ENCODE data around the gene TWNK.

The TWNK gene

GRCh38 chr10:100986623-100986951 is 756 bp upstream of the TWNK start:
- H3K27me3 ChIP-seq (ENCODE audit: control insufficient read depth, low read length) = no peaks in the 10 kb centered on the region
- no peak for TF ChIP-seq CTCF (IDR thresholded peaks at IDR 0.05; ENCODE audit: low read depth, low read length, poor library complexity, severe bottlenecking)
- no peak for TF ChIP-seq EZH2phosphoT487 (IDR thresholded peaks at IDR 0.05; ENCODE audit: borderline replicate concordance, low read length)
- peak overlapping the region; percentile 69; the same call in 1 of the 2 replicates for H3K27ac ChIP-seq (ENCODE audit: low read depth, low read length)
- peak overlapping the region; percentile 82 for H3K4me3 ChIP-seq (ENCODE audit: low read length)
- H3F3A ChIP-seq (ENCODE audit: control insufficient read depth, insufficient read depth) = no peaks in the 10 kb centered on the region
- peaks cover 40% of the 10 kb centered on the region for H3K36me3 ChIP-seq (ENCODE audit: control insufficient read depth, low read length)
- H3K4me2 ChIP-seq (ENCODE audit: low read length) = peak overlapping the region; percentile 84
- no peaks in the 10 kb centered on the region for H3K9me3 ChIP-seq (ENCODE audit: control insufficient read depth, insufficient read depth, low read length)
- H4K20me1 ChIP-seq (ENCODE audit: control insufficient read depth, insufficient read depth, low read depth, low read length) = peaks cover 6% of the 10 kb centered on the region; the same call in 1 of the 2 replicates
- no peaks in the 10 kb centered on the region for H3K9me2 ChIP-seq (replicated peaks; ENCODE audit: control insufficient read depth, low read length)
- peaks cover 28% of the 10 kb centered on the region for H3K4me1 ChIP-seq (ENCODE audit: control insufficient read depth, low read length)
- H3K79me2 ChIP-seq (ENCODE audit: control insufficient read depth, low read length) = peaks cover 60% of the 10 kb centered on the region

DNA sequence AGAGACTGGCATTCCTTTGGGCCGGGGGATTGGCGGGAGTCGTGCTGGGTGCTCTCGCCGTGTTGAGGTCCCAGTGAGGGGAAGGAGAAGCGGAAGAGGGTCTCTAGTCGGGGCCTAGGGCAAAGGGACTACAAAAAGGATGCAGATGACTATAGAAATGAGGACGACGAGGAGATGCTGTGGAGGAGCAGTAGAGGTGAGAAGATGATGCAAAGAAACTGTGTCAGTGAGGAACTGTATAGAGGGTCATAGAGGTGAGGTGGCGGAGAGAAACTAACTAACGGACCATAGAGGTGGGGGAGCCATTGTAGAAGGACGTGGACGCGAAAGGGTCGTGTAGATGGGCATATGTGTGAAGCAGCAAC is 324 bp downstream of the TWNK start:
- Histone ChIP-seq H3K4me2 (ENCODE audit: low read length) (peak overlapping the region; percentile 84), H3K9me2 (replicated peaks; ENCODE audit: control insufficient read depth, low read length) (no peaks in the 10 kb centered on the region), H3K4me1 (ENCODE audit: control insufficient read depth, low read length) (peaks cover 28% of the 10 kb centered on the region), H3F3A (ENCODE audit: control insufficient read depth, insufficient read depth) (no peaks in the 10 kb centered on the region), H4K20me1 (ENCODE audit: control insufficient read depth, insufficient read depth, low read depth, low read length) (peaks cover 6% of the 10 kb centered on the region; the same call in 1 of the 2 replicates), H3K4me3 (ENCODE audit: low read length) (peak overlapping the region; percentile 82), H3K27me3 (ENCODE audit: control insufficient read depth, low read length) (no peaks in the 10 kb centered on the region), H3K9me3 (ENCODE audit: control insufficient read depth, insufficient read depth, low read length) (no peaks in the 10 kb centered on the region), H3K79me2 (ENCODE audit: control insufficient read depth, low read length) (peaks cover 60% of the 10 kb centered on the region), H3K27ac (ENCODE audit: low read depth, low read length) (peak overlapping the region; percentile 69), H3K36me3 (ENCODE audit: control insufficient read depth, low read length) (peaks cover 40% of the 10 kb centered on the region)
- TF ChIP-seq CTCF (IDR thresholded peaks at IDR 0.05; ENCODE audit: low read depth, low read length, poor library complexity, severe bottlenecking) = no peak

GRCh38 chr10:100988166-100988565 is 823 bp downstream of the TWNK start:
- peaks cover 6% of the 10 kb centered on the region; the same call in 1 of the 2 replicates for H4K20me1 ChIP-seq (ENCODE audit: control insufficient read depth, insufficient read depth, low read depth, low read length)
- H3K27me3 ChIP-seq (ENCODE audit: control insufficient read depth, low read length) = no peaks in the 10 kb centered on the region
- H3K4me3 ChIP-seq (ENCODE audit: low read length) = peak overlapping the region; percentile 82
- peak overlapping the region; percentile 84 for H3K4me2 ChIP-seq (ENCODE audit: low read length)
- H3K9me3 ChIP-seq (ENCODE audit: control insufficient read depth, insufficient read depth, low read length) = no peaks in the 10 kb centered on the region
- no peak for TF ChIP-seq CTCF (IDR thresholded peaks at IDR 0.05; ENCODE audit: low read depth, low read length, poor library complexity, severe bottlenecking)
- TF ChIP-seq EZH2phosphoT487 (IDR thresholded peaks at IDR 0.05; ENCODE audit: borderline replicate concordance, low read length) = no peak
- H3K79me2 ChIP-seq (ENCODE audit: control insufficient read depth, low read length) = peaks cover 60% of the 10 kb centered on the region
- H3K27ac ChIP-seq (ENCODE audit: low read depth, low read length) = no peak overlapping the region
- no peaks in the 10 kb centered on the region for H3K9me2 ChIP-seq (replicated peaks; ENCODE audit: control insufficient read depth, low read length)
- H3K36me3 ChIP-seq (ENCODE audit: control insufficient read depth, low read length) = peaks cover 43% of the 10 kb centered on the region
- peaks cover 28% of the 10 kb centered on the region for H3K4me1 ChIP-seq (ENCODE audit: control insufficient read depth, low read length)
- peaks cover 2% of the 10 kb centered on the region; the same call in 1 of the 2 replicates for H3F3A ChIP-seq (ENCODE audit: control insufficient read depth, insufficient read depth)

Data from DOHH2 (cell line).